Endodermal cell (in vitro differentiated cells): ENCODE data around the gene ACAD9. TPM values are rescaled to one million over a fixed set of nuclear protein-coding genes. Genes with fewer than 3 reads are reported as not detected.

Experiments used
- DNase-seq: peaks from one replicate; pipeline ENCODE4 v3.0.0-alpha.2; 2017
- H3K27ac ChIP-seq: 2 replicates; pipeline ENCODE4 v1.5.1; 2013; ENCODE audit warnings: mild to moderate bottlenecking, low read depth, low read length, moderate library complexity
- H3K27me3 ChIP-seq: 2 replicates; pipeline ENCODE4 v1.6.1; 2013; ENCODE audit warnings: mild to moderate bottlenecking, low read length, moderate library complexity; ENCODE audit not compliant: insufficient read depth, control insufficient read depth, poor library complexity, severe bottlenecking
- H3K36me3 ChIP-seq: 2 replicates; pipeline ENCODE4 v1.7.0; 2013; ENCODE audit warnings: mild to moderate bottlenecking, low read length, moderate library complexity; ENCODE audit not compliant: control insufficient read depth, insufficient read depth
- H3K4me1 ChIP-seq: one replicate; pipeline ENCODE4 v1.7.0; 2013; ENCODE audit warnings: low read length; ENCODE audit not compliant: control insufficient read depth, insufficient read depth
- H3K4me3 ChIP-seq: 2 replicates; pipeline ENCODE4 v1.5.1; 2013; ENCODE audit warnings: mild to moderate bottlenecking, low read length, moderate library complexity
- H3K9ac ChIP-seq: 2 replicates; pipeline ENCODE4 v1.6.1; 2013; ENCODE audit warnings: mild to moderate bottlenecking, low read length, moderate library complexity; ENCODE audit not compliant: poor library complexity, severe bottlenecking; ENCODE audit errors: extremely low read depth
- H3K9me3 ChIP-seq: 2 replicates; pipeline ENCODE4 v1.6.1; 2013; ENCODE audit warnings: mild to moderate bottlenecking, low read length, moderate library complexity; ENCODE audit not compliant: control insufficient read depth
- H3K27ac Mint-ChIP-seq: 2 replicates; pipeline ENCODE4 v1.8.0; 2020; ENCODE audit warnings: mixed read lengths
- H3K27me3 Mint-ChIP-seq: 2 replicates; pipeline ENCODE4 v1.8.0; 2021; ENCODE audit warnings: mild to moderate bottlenecking, mixed read lengths; ENCODE audit not compliant: insufficient read depth
- H3K36me3 Mint-ChIP-seq: 2 replicates; pipeline ENCODE4 v1.8.0; 2020; ENCODE audit warnings: low read depth, mixed read lengths
- H3K4me1 Mint-ChIP-seq: 2 replicates; pipeline ENCODE4 v1.8.0; 2020; ENCODE audit warnings: mixed read lengths
- H3K4me3 Mint-ChIP-seq: 2 replicates; pipeline ENCODE4 v1.8.0; 2020; ENCODE audit warnings: mild to moderate bottlenecking, moderate library complexity, mixed read lengths
- H3K9me3 Mint-ChIP-seq: 2 replicates; pipeline ENCODE4 v1.8.0; 2020; ENCODE audit warnings: mild to moderate bottlenecking, mixed read lengths
- WGBS, 2 experiments: methylation state at CpG; one replicate each; pipeline versions ENCODE4 v1.1.5 to v1.1.7; 2013; ENCODE audit warnings: missing lambda C conversion rate in 2 of 2, mixed read lengths in 1 of 2; ENCODE audit not compliant: insufficient coverage in 1 of 2, insufficient read length in 1 of 2; 5-methylcytosine and 5-hydroxymethylcytosine counted together
- total RNA-seq, 2 donors: library from RNA; stranded (reverse); fragmentation: NEBNext Ultra II Directional in 1 of 2; extraction: Animal tissue kit (Norgen Biotek cat#: 25700) in 1 of 2; gene quantifications; 2 replicates in 1 of 2; 3 replicates in 1 of 2; pipeline ENCODE4 v1.2.1, GENCODE V29; 2021
- TF ChIP-seq, protein P1 (sequence below): fragments of 200-600 bp; sonication (generic); conservative IDR thresholded peaks from 2 replicates; pipeline ENCODE4 v1.5.0; 2021; ENCODE audit warnings: antibody characterized with exemption, mild to moderate bottlenecking

The ACAD9 gene
- total RNA-seq, 2 donors from 2014 or later, result 48.0 to 52.1 TPM

DNA sequence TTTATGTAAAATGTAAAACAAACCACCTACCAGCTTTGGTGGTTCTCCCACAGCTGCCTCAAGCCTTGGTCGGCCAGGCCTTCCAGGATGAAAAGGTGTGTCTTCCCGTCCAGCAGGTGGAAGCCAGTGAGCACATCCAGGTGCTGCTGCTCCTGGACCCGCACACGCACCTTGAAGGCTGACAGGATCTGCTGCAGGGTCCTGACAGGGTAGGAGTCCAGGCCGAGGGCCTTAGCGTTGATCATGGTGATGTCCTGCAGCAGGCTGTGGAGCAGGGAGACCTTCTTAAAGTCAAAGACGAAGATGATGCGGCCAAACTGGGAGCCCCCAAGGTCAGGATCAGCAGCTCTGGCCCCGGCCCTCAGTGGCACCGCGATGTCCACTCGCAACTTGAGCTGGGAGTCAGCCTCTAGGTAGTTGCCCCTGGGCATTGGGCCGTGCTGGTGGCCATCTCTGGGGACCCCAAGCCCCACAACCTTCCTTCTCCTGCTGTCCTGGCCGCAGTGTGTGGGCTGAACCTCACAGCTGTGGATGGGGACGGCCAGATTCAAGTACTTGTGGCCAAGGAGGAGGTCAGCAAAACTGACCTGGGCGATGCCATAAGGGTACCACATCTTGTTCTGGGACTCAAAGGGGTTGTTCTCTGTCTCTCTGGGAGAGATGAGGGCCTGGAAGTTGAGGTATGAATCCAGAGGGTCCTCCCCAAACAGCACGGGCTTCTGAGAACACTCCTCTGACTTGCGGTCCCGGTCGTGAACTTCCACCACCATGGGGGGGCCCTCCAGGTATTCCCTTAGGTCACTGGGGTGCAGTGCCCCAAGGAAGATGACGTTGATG is 65.8 kb downstream of the ACAD9 start:
- Mint-ChIP-seq H3K9me3 (no peaks in the 10 kb centered on the region), H3K4me1 (peaks cover 3% of the 10 kb centered on the region), H3K27ac (no peak overlapping the region), H3K27me3 (no peaks in the 10 kb centered on the region), H3K4me3 (no peak overlapping the region), H3K36me3 (no peaks in the 10 kb centered on the region)
- WGBS, 2 experiments, result 93 to 97% methylated on average over 5 to 21 of the region's 21 CpGs
- H3K36me3 ChIP-seq, result no peaks in the 10 kb centered on the region
- H3K4me1 ChIP-seq, result no peaks in the 10 kb centered on the region
- no peak overlapping the region for H3K9ac ChIP-seq
- no peak overlapping the region for H3K4me3 ChIP-seq
- no peaks in the 10 kb centered on the region for H3K27me3 ChIP-seq
- TF ChIP-seq, protein P1, sequence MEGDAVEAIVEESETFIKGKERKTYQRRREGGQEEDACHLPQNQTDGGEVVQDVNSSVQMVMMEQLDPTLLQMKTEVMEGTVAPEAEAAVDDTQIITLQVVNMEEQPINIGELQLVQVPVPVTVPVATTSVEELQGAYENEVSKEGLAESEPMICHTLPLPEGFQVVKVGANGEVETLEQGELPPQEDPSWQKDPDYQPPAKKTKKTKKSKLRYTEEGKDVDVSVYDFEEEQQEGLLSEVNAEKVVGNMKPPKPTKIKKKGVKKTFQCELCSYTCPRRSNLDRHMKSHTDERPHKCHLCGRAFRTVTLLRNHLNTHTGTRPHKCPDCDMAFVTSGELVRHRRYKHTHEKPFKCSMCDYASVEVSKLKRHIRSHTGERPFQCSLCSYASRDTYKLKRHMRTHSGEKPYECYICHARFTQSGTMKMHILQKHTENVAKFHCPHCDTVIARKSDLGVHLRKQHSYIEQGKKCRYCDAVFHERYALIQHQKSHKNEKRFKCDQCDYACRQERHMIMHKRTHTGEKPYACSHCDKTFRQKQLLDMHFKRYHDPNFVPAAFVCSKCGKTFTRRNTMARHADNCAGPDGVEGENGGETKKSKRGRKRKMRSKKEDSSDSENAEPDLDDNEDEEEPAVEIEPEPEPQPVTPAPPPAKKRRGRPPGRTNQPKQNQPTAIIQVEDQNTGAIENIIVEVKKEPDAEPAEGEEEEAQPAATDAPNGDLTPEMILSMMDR, result no peak
- DNase-seq, result no peak
- no peak overlapping the region for H3K27ac ChIP-seq
- H3K9me3 ChIP-seq, result no peaks in the 10 kb centered on the region

DNA sequence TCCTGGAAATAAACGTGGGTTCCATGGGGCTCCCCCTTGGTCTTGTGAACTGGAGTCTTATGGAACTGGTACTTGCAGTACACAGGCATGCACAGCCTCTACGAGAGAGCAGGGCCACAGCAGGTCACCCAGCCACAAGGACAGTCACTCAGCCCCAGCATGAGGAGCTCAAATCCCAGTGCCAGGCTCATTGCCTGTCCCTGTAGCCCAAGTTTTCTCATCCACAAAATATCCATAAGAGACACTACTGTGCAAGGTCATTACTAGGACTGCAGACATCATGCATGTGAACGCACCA is 66.4 kb downstream of the ACAD9 start:
- no peak overlapping the region for H3K27ac Mint-ChIP-seq
- H3K27me3 Mint-ChIP-seq, result no peaks in the 10 kb centered on the region
- H3K4me3 ChIP-seq, result no peak overlapping the region
- H3K36me3 Mint-ChIP-seq, result no peaks in the 10 kb centered on the region
- H3K36me3 ChIP-seq, result no peaks in the 10 kb centered on the region
- 79 to 81% methylated on average over 3 of the region's 3 CpGs for WGBS, 2 experiments
- H3K27ac ChIP-seq, result no peak overlapping the region
- no peaks in the 10 kb centered on the region for H3K9me3 ChIP-seq
- no peak for DNase-seq
- peaks cover 3% of the 10 kb centered on the region for H3K4me1 ChIP-seq
- no peaks in the 10 kb centered on the region for H3K27me3 ChIP-seq
- H3K9ac ChIP-seq, result no peak overlapping the region
- peaks cover 9% of the 10 kb centered on the region for H3K4me1 Mint-ChIP-seq
- TF ChIP-seq, protein P1, result no peak
- no peak overlapping the region for H3K4me3 Mint-ChIP-seq
- no peaks in the 10 kb centered on the region for H3K9me3 Mint-ChIP-seq

DNA sequence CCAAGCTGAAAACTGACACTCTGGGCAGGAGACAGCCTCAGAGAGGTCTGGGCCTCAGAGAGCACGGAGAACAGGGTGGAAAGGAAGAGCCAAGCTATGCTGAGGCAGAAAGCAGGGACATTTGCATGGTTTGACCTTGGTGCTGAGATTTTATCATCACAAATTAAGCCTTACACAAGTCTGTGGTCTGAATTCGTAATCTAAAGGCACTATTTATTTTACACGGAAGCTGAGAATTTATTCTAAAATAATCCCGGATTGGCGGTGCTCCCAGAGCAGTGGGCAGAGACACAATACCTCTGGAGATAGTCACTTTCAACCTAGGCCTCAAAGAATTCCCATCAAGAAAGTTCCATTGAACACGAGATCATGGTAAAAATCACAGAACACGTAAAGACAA is 67.0 kb downstream of the ACAD9 start:
- no peaks in the 10 kb centered on the region for H3K36me3 Mint-ChIP-seq
- Histone ChIP-seq H3K4me3 (no peak overlapping the region), H3K9me3 (no peaks in the 10 kb centered on the region), H3K36me3 (no peaks in the 10 kb centered on the region), H3K4me1 (peaks cover 3% of the 10 kb centered on the region), H3K27ac (no peak overlapping the region), H3K9ac (no peak overlapping the region), H3K27me3 (no peaks in the 10 kb centered on the region)
- H3K9me3 Mint-ChIP-seq, result peaks cover under 1% of the 10 kb centered on the region
- no peak overlapping the region for H3K4me3 Mint-ChIP-seq
- no peaks in the 10 kb centered on the region for H3K27me3 Mint-ChIP-seq
- H3K27ac Mint-ChIP-seq, result no peak overlapping the region
- TF ChIP-seq, protein P1, result no peak
- H3K4me1 Mint-ChIP-seq, result peaks cover 11% of the 10 kb centered on the region
- no peak for DNase-seq
- WGBS, 2 experiments, result 91 to 97% methylated on average over 4 to 7 of the region's 7 CpGs
